Measurements from ENCODE around the gene OR5B21.
A peak's percentile ranks its signal among the peaks of the same experiment; 100 is the strongest.

OR5B21 gene
- 0.07 to 2.8 (median 0.65) reads per million in 18 experiments for total RNA-seq

DNA sequence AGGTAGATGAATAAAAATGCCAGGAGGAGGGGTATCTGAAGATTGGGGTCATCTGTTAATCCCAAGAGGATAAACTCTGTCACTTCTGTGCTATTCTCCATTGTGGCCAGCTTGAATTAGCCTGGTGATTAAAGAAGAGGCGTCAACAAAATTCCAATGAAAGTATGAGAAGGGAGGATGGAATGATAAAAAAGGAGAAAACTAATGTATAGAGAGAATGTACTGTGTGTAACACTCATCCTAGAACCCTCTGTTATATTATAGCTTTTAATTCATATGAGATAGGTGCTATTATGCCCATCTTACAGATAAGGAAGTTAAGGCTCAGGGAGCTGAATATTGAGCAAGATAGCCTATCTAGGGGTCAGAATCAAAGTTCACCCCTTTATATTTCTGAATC is at the start of gene OR5B21:
Gene OR5B21 (minus strand): TSS at position 101 of the 400 bp plus-strand sequence. CDS start 0 bp downstream, at position 101.
- no peak for DNase-seq

DNA sequence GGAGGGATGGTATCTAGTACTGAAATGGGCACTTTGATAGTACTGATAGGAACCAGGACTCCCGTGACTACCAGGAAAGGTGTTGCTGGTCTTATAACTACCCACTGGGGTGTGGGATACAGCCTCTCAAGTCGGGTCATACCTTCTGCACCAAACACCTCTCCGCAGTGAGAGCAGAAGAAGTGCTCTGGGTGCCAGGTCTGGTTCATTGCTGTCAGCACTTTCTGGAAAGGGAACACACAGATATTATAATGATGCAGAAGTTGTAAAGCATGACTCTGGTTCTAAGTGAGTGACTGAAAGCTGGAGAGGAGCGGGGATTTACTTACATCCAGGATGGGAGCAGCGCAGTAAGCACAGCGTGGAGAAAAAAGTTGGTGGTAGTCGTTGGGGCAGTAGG is 41.7 kb upstream of the OR5B21 start:
- DNase-seq = no peak

GRCh38 chr11:58546841-58547240 is 38.9 kb upstream of the OR5B21 start:
- no peak for DNase-seq

GRCh38 chr11:58531865-58532341 is 24.0 kb upstream of the OR5B21 start:
- no peak for DNase-seq

DNA sequence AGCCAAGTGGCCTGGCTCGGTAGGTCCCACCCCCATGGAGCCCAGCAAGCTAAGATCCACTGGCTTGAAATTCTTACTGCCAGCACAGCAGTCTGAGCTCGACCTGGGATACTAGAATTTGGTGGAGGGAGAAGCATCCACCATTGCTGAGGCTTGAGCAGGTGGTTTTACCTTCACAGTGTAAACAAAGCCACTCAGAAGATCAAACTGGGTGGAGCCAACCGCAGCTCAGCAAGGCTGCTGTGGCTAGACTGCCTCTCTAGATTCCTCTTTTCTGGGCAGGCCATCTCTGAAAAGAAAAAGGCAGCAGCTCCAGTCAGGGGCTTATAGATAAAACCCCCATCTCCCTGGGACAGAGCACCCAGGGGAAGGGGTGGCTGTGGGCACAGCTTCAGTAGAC is 22.3 kb upstream of the OR5B21 start:
- no peak for DNase-seq

DNA sequence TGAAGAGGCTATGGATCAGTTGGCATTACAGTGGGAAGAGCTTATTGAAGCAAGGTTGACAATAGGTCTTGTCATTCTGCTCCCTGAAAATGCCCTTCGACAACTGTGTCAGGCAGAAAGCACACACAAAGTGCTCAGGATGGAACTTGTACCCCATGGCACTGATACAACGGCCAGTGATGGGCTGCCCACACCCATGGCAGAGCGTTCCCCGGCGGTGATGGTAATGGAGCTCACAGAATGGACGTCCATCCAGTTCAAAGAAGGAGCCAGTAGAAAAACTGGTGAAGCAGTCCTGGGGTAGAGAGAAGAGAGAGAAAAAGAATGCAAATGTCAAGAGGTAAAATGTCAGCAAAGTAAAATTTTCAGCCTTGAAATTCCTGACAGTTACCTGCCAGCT is 19.5 kb upstream of the OR5B21 start:
- no peak for DNase-seq

GRCh38 chr11:58526721-58527120 is 18.8 kb upstream of the OR5B21 start:
- DNase-seq = peak in 1 of 2 donors; percentile 5

DNA sequence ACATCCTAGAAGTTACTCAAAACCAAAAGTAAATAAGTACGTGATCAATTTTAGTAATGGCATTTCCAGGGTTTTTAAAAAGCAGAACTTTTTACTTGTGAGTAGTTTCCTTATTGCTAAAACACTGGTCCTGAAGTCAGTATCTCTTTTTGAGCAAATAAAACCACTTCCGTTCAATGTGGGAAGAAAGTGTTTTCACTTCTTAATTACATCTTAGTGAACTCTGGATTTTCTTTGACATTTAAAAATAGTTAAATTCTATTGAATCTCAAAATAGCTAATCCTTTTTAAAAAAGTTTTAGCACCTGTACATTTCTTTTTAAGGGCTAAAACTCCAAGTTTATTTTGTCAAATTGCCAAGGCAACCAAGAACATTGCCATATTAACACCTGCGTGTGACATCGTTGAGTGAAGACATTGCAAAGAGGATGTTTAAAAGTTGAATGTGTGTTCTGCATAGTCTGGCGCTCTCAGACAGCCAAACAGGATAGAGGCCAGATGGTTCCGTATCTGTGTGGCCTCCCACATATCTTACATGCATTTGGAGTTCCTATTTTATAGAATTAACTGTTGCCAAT is 17.2 kb upstream of the OR5B21 start:
- DNase-seq = peak; percentile 75 to 76

- peak; percentile 55 to 63 for DNase-seq
These were observed 16.5 kb upstream of the OR5B21 start for GRCh38 chr11:58524232-58525036.

- DNase-seq = peak; percentile 15 to 24
These were observed 6.0 kb upstream of the OR5B21 start for GRCh38 chr11:58513747-58514367.

- DNase-seq = no peak
These were observed 3.7 kb upstream of the OR5B21 start for GRCh38 chr11:58511636-58512035.

DNA sequence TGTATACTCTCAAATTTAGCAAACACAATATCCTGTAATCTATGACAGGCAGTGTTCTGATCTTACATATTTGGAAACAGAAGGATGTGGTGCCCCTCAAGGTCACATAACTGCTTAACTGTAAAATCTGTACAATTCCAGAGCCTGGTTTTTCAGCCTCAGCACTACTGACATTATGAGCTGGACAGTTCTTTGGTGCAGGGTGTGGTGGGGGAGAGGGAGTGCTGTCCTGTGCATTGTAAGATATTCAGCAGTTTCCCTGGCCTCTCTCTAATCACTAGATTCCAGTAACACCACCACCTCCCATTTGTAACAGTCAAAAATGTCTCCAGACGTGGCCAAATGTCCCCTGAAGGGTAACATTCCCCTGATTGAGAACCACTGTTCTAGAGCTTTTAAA is 1.8 kb upstream of the OR5B21 start:
- no peak for DNase-seq

GRCh38 chr11:58508814-58509213 is 909 bp upstream of the OR5B21 start:
- no peak for DNase-seq

DNA sequence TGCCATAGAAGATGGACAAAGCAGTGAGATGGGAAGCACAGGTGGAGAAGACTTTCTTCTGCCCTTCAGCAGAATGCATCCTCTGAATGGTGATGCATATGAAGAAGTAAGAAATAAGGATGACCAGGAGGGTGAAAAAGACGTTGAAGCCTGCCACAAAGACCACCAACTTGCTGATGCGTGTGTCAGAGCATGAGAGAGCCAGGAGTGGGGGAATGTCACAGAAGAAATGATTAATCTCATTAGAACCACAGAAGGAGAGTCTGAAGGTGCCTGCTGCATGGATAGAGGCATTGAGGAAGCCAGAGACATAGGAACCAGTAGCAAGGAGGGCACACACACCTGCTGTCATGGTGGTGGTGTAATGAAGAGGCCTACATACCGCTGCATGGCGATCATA is 550 bp downstream of the OR5B21 start:
- no peak for DNase-seq

- DNase-seq = no peak
These were observed 970 bp downstream of the OR5B21 start for GRCh38 chr11:58506935-58507334.

DNA sequence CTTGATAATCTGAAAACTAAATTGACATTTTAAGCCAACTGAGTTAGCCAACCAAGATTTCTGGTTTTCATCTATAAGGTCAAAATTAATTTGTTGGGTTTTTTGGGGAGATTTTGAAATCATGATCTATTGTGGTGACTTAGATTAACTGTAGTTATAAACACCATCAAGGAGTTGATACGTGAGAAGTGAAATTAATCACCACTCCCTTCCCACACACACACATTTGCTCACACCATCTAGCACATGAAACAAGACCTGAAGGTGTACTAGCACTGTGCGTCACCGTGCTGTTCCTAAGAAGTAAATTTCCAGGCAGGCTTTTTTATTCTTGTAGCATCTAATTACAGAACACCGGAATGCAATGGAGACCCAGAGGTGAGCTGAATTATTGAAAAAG is 2.1 kb downstream of the OR5B21 start:
- DNase-seq = no peak

DNA sequence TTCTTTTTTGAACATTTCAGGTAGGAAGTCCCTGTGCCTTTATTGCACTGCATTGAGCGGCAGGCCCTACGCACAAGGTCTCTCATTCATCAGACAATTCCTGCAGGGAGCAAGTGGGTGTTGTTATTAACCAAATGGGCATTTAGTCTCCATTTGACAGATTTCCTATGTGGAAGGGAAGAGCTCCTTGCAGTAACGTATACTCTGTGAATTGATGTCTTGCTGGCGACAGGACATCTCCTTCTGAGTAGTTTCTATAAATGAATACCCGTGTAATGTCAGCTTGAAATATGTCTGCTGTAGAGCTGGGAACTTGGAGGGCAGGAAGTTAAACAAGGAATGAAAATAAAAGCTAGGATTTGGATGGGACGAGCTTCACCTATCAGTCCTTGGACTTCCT is 3.7 kb downstream of the OR5B21 start:
- no peak for DNase-seq

GRCh38 chr11:58503361-58503856 is 4.5 kb downstream of the OR5B21 start:
- DNase-seq = no peak

- no peak for DNase-seq
These were observed 5.9 kb downstream of the OR5B21 start for GRCh38 chr11:58502004-58502403.

- no peak for DNase-seq
These were observed 9.4 kb downstream of the OR5B21 start for GRCh38 chr11:58498464-58498863.

DNA sequence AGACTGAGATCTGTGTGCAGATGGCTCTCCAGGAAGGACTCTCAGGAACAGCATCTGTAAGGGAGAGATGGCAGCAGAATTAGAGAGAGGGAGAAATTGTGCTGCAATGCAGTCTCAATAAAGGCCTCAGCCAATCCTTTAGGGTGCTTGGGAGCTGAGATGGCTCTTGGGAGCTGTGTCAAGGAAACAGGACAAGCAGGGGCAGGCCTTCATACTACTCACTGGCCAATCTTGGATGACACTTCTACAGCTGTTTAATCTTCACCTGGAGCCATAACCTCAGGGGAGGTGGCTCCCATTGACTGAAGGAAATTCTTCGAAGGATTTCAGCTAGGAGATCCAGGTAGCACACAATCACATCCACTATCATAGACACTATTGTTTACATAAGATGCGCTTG is 10.0 kb downstream of the OR5B21 start:
- no peak for DNase-seq

DNA sequence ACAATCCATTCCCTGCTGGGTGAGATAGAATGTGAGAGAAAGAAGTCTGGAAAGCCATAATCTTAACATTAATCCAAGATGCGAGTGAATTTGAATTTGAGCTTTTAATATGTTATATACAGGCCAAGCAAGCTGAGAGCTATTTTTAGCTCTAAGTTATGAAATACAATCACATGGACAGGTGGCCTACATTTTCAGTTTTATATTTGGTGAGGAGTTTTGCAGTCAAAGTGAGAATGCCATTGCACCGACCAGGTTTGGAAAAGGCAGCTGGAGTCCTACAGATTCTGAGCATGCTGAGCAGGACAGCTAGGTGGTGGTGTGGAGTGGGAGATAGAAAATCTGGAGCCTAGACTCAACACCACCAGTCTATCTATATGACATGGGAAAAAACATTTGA is 12.0 kb downstream of the OR5B21 start:
- DNase-seq = no peak

GRCh38 chr11:58494101-58494500 is 13.8 kb downstream of the OR5B21 start:
- DNase-seq = no peak

- peak in 1 of 2 donors; percentile 6 for DNase-seq
These were observed 14.2 kb downstream of the OR5B21 start for GRCh38 chr11:58493676-58494075.

All from inflammatory macrophage (primary cell).